GM23338 (cell line): Measurements from ENCODE around the gene ZNF644. TPM values are rescaled to one million over a fixed set of nuclear protein-coding genes. Genes with fewer than 3 reads are reported as not detected.

Experiments
- ATAC-seq: fragments of 200-7000 bp; cut with Tn5 transposase; 3 replicates; pipeline ENCODE4 v1.9.1; 2020
- DNase-seq: peaks from one replicate; pipeline ENCODE4 v3.0.0-alpha.2; 2015; ENCODE audit warnings: low spot score
- H2AFZ ChIP-seq: fragments of 200-600 bp; sonication (generic); 2 replicates; pipeline ENCODE4 v1.8.0; 2016; ENCODE audit warnings: antibody characterized with exemption, mild to moderate bottlenecking, moderate library complexity
- H3F3A ChIP-seq: fragments of 200-600 bp; sonication (generic); replicated peaks from 2 replicates; pipeline ENCODE4 v1.8.0; 2017; ENCODE audit warnings: antibody characterized with exemption, mixed run types, low read depth
- H3K27ac ChIP-seq: fragments of 200-600 bp; sonication (generic); 2 replicates; pipeline ENCODE4 v1.6.1; 2016; ENCODE audit warnings: low read depth
- H3K27me3 ChIP-seq: fragments of 200-600 bp; sonication (generic); 2 replicates; pipeline ENCODE4 v1.8.0; 2016; ENCODE audit warnings: mild to moderate bottlenecking, mixed run types, moderate library complexity; ENCODE audit not compliant: insufficient read depth
- H3K36me3 ChIP-seq: fragments of 200-600 bp; sonication (generic); 2 replicates; pipeline ENCODE4 v1.8.0; 2016; ENCODE audit warnings: mild to moderate bottlenecking; ENCODE audit not compliant: insufficient read depth
- H3K4me1 ChIP-seq: fragments of 200-600 bp; sonication (generic); 2 replicates; pipeline ENCODE4 v1.8.0; 2016; ENCODE audit warnings: mild to moderate bottlenecking, moderate library complexity; ENCODE audit not compliant: insufficient read depth
- H3K4me2 ChIP-seq: fragments of 200-600 bp; sonication (generic); 2 replicates; pipeline ENCODE4 v1.7.1; 2017; ENCODE audit warnings: mixed run types
- H3K4me3 ChIP-seq: fragments of 200-600 bp; sonication (generic); 2 replicates; pipeline ENCODE4 v1.6.1; 2016; ENCODE audit warnings: mixed run types
- H3K79me2 ChIP-seq: fragments of 200-600 bp; sonication (generic); replicated peaks from 2 replicates; pipeline ENCODE4 v1.8.0; 2017; ENCODE audit warnings: mild to moderate bottlenecking; ENCODE audit not compliant: insufficient read depth
- H3K9me2 ChIP-seq: fragments of 200-600 bp; sonication (generic); 2 replicates; pipeline ENCODE4 v1.8.0; 2017; ENCODE audit not compliant: insufficient read depth
- H4K20me1 ChIP-seq: fragments of 200-600 bp; sonication (generic); replicated peaks from 2 replicates; pipeline ENCODE4 v1.8.0; 2017; ENCODE audit warnings: mild to moderate bottlenecking; ENCODE audit not compliant: insufficient read depth
- H3K27ac Mint-ChIP-seq: 2 replicates; pipeline ENCODE4 v1.8.0; 2020; ENCODE audit warnings: inconsistent platforms, mild to moderate bottlenecking, moderate library complexity, mixed read lengths
- H3K27me3 Mint-ChIP-seq: 3 replicates; pipeline ENCODE4 v1.8.0; 2022; ENCODE audit warnings: low read depth, mild to moderate bottlenecking, moderate library complexity, mixed read lengths, inconsistent platforms; ENCODE audit not compliant: insufficient read depth, poor library complexity
- H3K36me3 Mint-ChIP-seq: 3 replicates; pipeline ENCODE4 v1.8.0; 2021; ENCODE audit warnings: low read depth, mild to moderate bottlenecking, inconsistent platforms, moderate library complexity, mixed read lengths
- H3K4me1 Mint-ChIP-seq: 3 replicates; pipeline ENCODE4 v1.8.0; 2020; ENCODE audit warnings: mild to moderate bottlenecking, inconsistent platforms, mixed read lengths
- H3K4me3 Mint-ChIP-seq: 3 replicates; pipeline ENCODE4 v1.8.0; 2021; ENCODE audit warnings: moderate library complexity, mild to moderate bottlenecking, inconsistent platforms, mixed read lengths
- H3K9me3 Mint-ChIP-seq: 3 replicates; pipeline ENCODE4 v1.8.0; 2020; ENCODE audit warnings: moderate library complexity, mild to moderate bottlenecking, inconsistent platforms, mixed read lengths
- ZNF114 ChIP-seq: fragments of 250-450 bp; sonication (Bioruptor Pico); IDR thresholded peaks from 2 replicates; pipeline ENCODE4 v1.5.0; 2020; ENCODE audit warnings: mild to moderate bottlenecking, moderate library complexity
- ZNF462 ChIP-seq: fragments of 250-450 bp; sonication (Bioruptor Pico); IDR thresholded peaks from 2 replicates; pipeline ENCODE4 v1.5.0; 2020; ENCODE audit warnings: mild to moderate bottlenecking, moderate library complexity
- polyA plus RNA-seq: library from polyadenylated mRNA; unstranded; fragments of >200 nt; fragmentation: Nextera tagmentation; extraction: Ambion mirVana; gene quantifications from 2 replicates; pipeline ENCODE4 v1.2.1, GENCODE V29; 2016
- total RNA-seq: library from RNA; depleted of rRNA; stranded (reverse); fragments of >200 nt; shearing (Covaris generic); gene quantifications from 2 replicates; pipeline ENCODE4 v1.2.3, GENCODE V29; 2014

The ZNF644 gene
- total and polyA plus RNA-seq, 2 experiments from 2014 or later: 101 to 103 TPM

DNA sequence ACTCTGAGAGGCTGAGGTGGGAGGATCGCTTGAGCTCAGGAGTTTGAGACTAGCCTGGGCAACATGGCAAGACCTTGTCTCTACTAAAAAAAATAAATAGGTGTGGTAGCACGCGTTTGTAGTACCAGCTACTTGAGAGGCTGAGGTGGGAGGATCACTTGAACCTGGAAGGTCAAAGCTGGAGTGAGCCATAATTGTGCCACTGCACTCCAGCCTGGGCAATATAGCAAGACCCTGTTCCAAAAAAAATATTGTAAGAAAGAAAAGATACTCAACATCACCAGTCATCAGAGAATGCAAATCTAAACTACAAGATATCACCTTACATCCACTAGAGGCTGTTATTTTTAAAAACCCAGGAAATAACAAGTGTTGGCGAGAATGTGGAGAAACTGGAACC lies 32.5 kb downstream of the ZNF644 start:
- Histone ChIP-seq H3K4me1 (peaks cover 26% of the 10 kb centered on the region), H3K9me2 (no peaks in the 10 kb centered on the region)

More for the DNA sequence above, 32.5 kb downstream of the ZNF644 start:
- Histone ChIP-seq H3K36me3 (peaks cover 21% of the 10 kb centered on the region; the same call in 1 of the 2 replicates), H2AFZ (no peak overlapping the region), H3K27ac (no peak overlapping the region), H3F3A (no peaks in the 10 kb centered on the region), H3K4me2 (no peak overlapping the region), H3K79me2 (peaks cover 100% of the 10 kb centered on the region), H4K20me1 (peaks cover 34% of the 10 kb centered on the region), H3K27me3 (no peaks in the 10 kb centered on the region), H3K4me3 (no peak overlapping the region)
- TF ChIP-seq ZNF114 (CRISPR knock-in tag): no peak
- TF ChIP-seq ZNF462 (CRISPR knock-in tag): no peak
- H3K36me3 Mint-ChIP-seq: peaks cover 64% of the 10 kb centered on the region
- peaks cover 30% of the 10 kb centered on the region; the same call in 2 of the 3 replicates for H3K4me1 Mint-ChIP-seq
- peaks cover 28% of the 10 kb centered on the region for H3K9me3 Mint-ChIP-seq
- ATAC-seq (no peak), DNase-seq (no peak)
- H3K27ac Mint-ChIP-seq: no peak overlapping the region
- no peak overlapping the region for H3K4me3 Mint-ChIP-seq
- H3K27me3 Mint-ChIP-seq: peaks cover 3% of the 10 kb centered on the region
